ENCODE measurements around the gene KCNK3. TPM values are rescaled to one million over a fixed set of nuclear protein-coding genes. Genes with fewer than 3 reads are reported as not detected.
A peak's percentile ranks its signal among the peaks of the same experiment; 100 is the strongest.

The KCNK3 gene
- total and polyA plus RNA-seq, 9 donors = 0.88 to 4.0 (median 1.4) TPM

- 28% methylated on average over 3 of the region's 7 CpGs for WGBS (ENCODE audit: insufficient coverage)
- peak overlapping the region; percentile 59 for H3K27ac ChIP-seq (ENCODE audit: low read length)
- H3K4me3 ChIP-seq (ENCODE audit: low read length) = no peak overlapping the region
- peaks cover 3% of the 10 kb centered on the region for H3K9me3 ChIP-seq (replicated peaks; ENCODE audit: control insufficient read depth, low read depth, low read length)
- no peaks in the 10 kb centered on the region for H3K36me3 ChIP-seq (ENCODE audit: control insufficient read depth, insufficient read depth, low read length)
- peaks cover 53% of the 10 kb centered on the region for H3K4me1 ChIP-seq (ENCODE audit: control insufficient read depth, insufficient read depth, low read length)
- DNase-seq = peak; percentile 85
- H3K27me3 ChIP-seq (ENCODE audit: control insufficient read depth, insufficient read depth, low read length) = no peaks in the 10 kb centered on the region
Observed at GRCh38 chr2:26720322-26721114, 28.0 kb downstream of the KCNK3 start.

- Histone ChIP-seq H3K27ac (ENCODE audit: low read length) (peak overlapping the region; percentile 59), H3K36me3 (ENCODE audit: control insufficient read depth, insufficient read depth, low read length) (no peaks in the 10 kb centered on the region), H3K9me3 (replicated peaks; ENCODE audit: control insufficient read depth, low read depth, low read length) (peaks cover 3% of the 10 kb centered on the region), H3K4me1 (ENCODE audit: control insufficient read depth, insufficient read depth, low read length) (peaks cover 47% of the 10 kb centered on the region), H3K4me3 (ENCODE audit: low read length) (no peak overlapping the region), H3K27me3 (ENCODE audit: control insufficient read depth, insufficient read depth, low read length) (no peaks in the 10 kb centered on the region)
- no peak for DNase-seq
- WGBS (ENCODE audit: insufficient coverage) = 85% methylated on average over 12 of the region's 12 CpGs
Observed at GRCh38 chr2:26721115-26722032, 28.9 kb downstream of the KCNK3 start.

- Histone ChIP-seq H3K4me1 (ENCODE audit: control insufficient read depth, insufficient read depth, low read length) (peaks cover 52% of the 10 kb centered on the region), H3K27ac (ENCODE audit: low read length) (no peak overlapping the region), H3K9me3 (replicated peaks; ENCODE audit: control insufficient read depth, low read depth, low read length) (no peaks in the 10 kb centered on the region), H3K36me3 (ENCODE audit: control insufficient read depth, insufficient read depth, low read length) (no peaks in the 10 kb centered on the region), H3K27me3 (ENCODE audit: control insufficient read depth, insufficient read depth, low read length) (peaks cover 3% of the 10 kb centered on the region), H3K4me3 (ENCODE audit: low read length) (no peak overlapping the region)
- WGBS (ENCODE audit: insufficient coverage) = no CpG with 5 or more reads among the region's 1 CpG
- DNase-seq = no peak
Observed at GRCh38 chr2:26722328-26722727, 29.8 kb downstream of the KCNK3 start.

- Histone ChIP-seq H3K4me3 (ENCODE audit: low read length) (no peak overlapping the region), H3K27me3 (ENCODE audit: control insufficient read depth, insufficient read depth, low read length) (peaks cover 8% of the 10 kb centered on the region), H3K36me3 (ENCODE audit: control insufficient read depth, insufficient read depth, low read length) (no peaks in the 10 kb centered on the region), H3K9me3 (replicated peaks; ENCODE audit: control insufficient read depth, low read depth, low read length) (no peaks in the 10 kb centered on the region), H3K4me1 (ENCODE audit: control insufficient read depth, insufficient read depth, low read length) (peaks cover 52% of the 10 kb centered on the region), H3K27ac (ENCODE audit: low read length) (no peak overlapping the region)
- no CpG with 5 or more reads among the region's 1 CpG for WGBS (ENCODE audit: insufficient coverage)
- DNase-seq = no peak
Observed at GRCh38 chr2:26722911-26723310, 30.4 kb downstream of the KCNK3 start.

GRCh38 chr2:26723475-26723874, 31.0 kb downstream of the KCNK3 start:
- no peaks in the 10 kb centered on the region for H3K9me3 ChIP-seq (replicated peaks; ENCODE audit: control insufficient read depth, low read depth, low read length)
- H3K36me3 ChIP-seq (ENCODE audit: control insufficient read depth, insufficient read depth, low read length) = no peaks in the 10 kb centered on the region
- H3K4me3 ChIP-seq (ENCODE audit: low read length) = no peak overlapping the region
- H3K4me1 ChIP-seq (ENCODE audit: control insufficient read depth, insufficient read depth, low read length) = peaks cover 56% of the 10 kb centered on the region
- no peak overlapping the region for H3K27ac ChIP-seq (ENCODE audit: low read length)
- DNase-seq = no peak
- 70% methylated on average over 2 of the region's 3 CpGs for WGBS (ENCODE audit: insufficient coverage)
- H3K27me3 ChIP-seq (ENCODE audit: control insufficient read depth, insufficient read depth, low read length) = peaks cover 13% of the 10 kb centered on the region

GRCh38 chr2:26723991-26724750, 31.6 kb downstream of the KCNK3 start:
- Histone ChIP-seq H3K9me3 (replicated peaks; ENCODE audit: control insufficient read depth, low read depth, low read length) (no peaks in the 10 kb centered on the region), H3K36me3 (ENCODE audit: control insufficient read depth, insufficient read depth, low read length) (no peaks in the 10 kb centered on the region), H3K27ac (ENCODE audit: low read length) (peak overlapping the region; percentile 25), H3K4me3 (ENCODE audit: low read length) (no peak overlapping the region), H3K27me3 (ENCODE audit: control insufficient read depth, insufficient read depth, low read length) (peaks cover 19% of the 10 kb centered on the region), H3K4me1 (ENCODE audit: control insufficient read depth, insufficient read depth, low read length) (peaks cover 56% of the 10 kb centered on the region)
- WGBS (ENCODE audit: insufficient coverage) = 73% methylated on average over 2 of the region's 14 CpGs
- DNase-seq = peak; percentile 26

GRCh38 chr2:26724784-26725520, 32.4 kb downstream of the KCNK3 start:
- Histone ChIP-seq H3K4me1 (ENCODE audit: control insufficient read depth, insufficient read depth, low read length) (peaks cover 52% of the 10 kb centered on the region), H3K36me3 (ENCODE audit: control insufficient read depth, insufficient read depth, low read length) (no peaks in the 10 kb centered on the region)
- WGBS (ENCODE audit: insufficient coverage) = 73% methylated on average over 8 of the region's 14 CpGs

GRCh38 chr2:26725521-26725820, 32.9 kb downstream of the KCNK3 start:
- peaks cover 47% of the 10 kb centered on the region for H3K4me1 ChIP-seq (ENCODE audit: control insufficient read depth, insufficient read depth, low read length)
- peak overlapping the region; percentile 79 for H3K27ac ChIP-seq (ENCODE audit: low read length)
- H3K36me3 ChIP-seq (ENCODE audit: control insufficient read depth, insufficient read depth, low read length) = no peaks in the 10 kb centered on the region
- H3K27me3 ChIP-seq (ENCODE audit: control insufficient read depth, insufficient read depth, low read length) = peaks cover 20% of the 10 kb centered on the region
- H3K4me3 ChIP-seq (ENCODE audit: low read length) = no peak overlapping the region
- H3K9me3 ChIP-seq (replicated peaks; ENCODE audit: control insufficient read depth, low read depth, low read length) = no peaks in the 10 kb centered on the region
- WGBS (ENCODE audit: insufficient coverage) = 78% methylated on average over 5 of the region's 7 CpGs
- peak; percentile 79 for DNase-seq

More at GRCh38 chr2:26724784-26725520, 32.4 kb downstream of the KCNK3 start:
- peaks cover 19% of the 10 kb centered on the region for H3K27me3 ChIP-seq (ENCODE audit: control insufficient read depth, insufficient read depth, low read length)
- H3K9me3 ChIP-seq (replicated peaks; ENCODE audit: control insufficient read depth, low read depth, low read length) = no peaks in the 10 kb centered on the region
- DNase-seq = no peak
- H3K27ac ChIP-seq (ENCODE audit: low read length) = peak overlapping the region; percentile 79
- no peak overlapping the region for H3K4me3 ChIP-seq (ENCODE audit: low read length)

- H3K4me1 ChIP-seq (ENCODE audit: control insufficient read depth, insufficient read depth, low read length) = peaks cover 41% of the 10 kb centered on the region
Observed at GRCh38 chr2:26726228-26726627, 33.7 kb downstream of the KCNK3 start.

More at GRCh38 chr2:26726228-26726627, 33.7 kb downstream of the KCNK3 start:
- no peaks in the 10 kb centered on the region for H3K36me3 ChIP-seq (ENCODE audit: control insufficient read depth, insufficient read depth, low read length)
- no peak for DNase-seq
- no peak overlapping the region for H3K27ac ChIP-seq (ENCODE audit: low read length)
- no peak overlapping the region for H3K4me3 ChIP-seq (ENCODE audit: low read length)
- WGBS (ENCODE audit: insufficient coverage) = no CpG with 5 or more reads among the region's 1 CpG
- no peaks in the 10 kb centered on the region for H3K9me3 ChIP-seq (replicated peaks; ENCODE audit: control insufficient read depth, low read depth, low read length)
- H3K27me3 ChIP-seq (ENCODE audit: control insufficient read depth, insufficient read depth, low read length) = peaks cover 20% of the 10 kb centered on the region
